SHP77 (cell line): ENCODE measurements around the gene BLVRB.
A peak's percentile ranks its signal among the peaks of the same experiment; 100 is the strongest.

Experiments used
- DNase-seq, 2 experiments: peaks; one replicate each; lab custom pipeline; 2025; lab: John Stamatoyannopoulos, UW

BLVRB gene

DNA sequence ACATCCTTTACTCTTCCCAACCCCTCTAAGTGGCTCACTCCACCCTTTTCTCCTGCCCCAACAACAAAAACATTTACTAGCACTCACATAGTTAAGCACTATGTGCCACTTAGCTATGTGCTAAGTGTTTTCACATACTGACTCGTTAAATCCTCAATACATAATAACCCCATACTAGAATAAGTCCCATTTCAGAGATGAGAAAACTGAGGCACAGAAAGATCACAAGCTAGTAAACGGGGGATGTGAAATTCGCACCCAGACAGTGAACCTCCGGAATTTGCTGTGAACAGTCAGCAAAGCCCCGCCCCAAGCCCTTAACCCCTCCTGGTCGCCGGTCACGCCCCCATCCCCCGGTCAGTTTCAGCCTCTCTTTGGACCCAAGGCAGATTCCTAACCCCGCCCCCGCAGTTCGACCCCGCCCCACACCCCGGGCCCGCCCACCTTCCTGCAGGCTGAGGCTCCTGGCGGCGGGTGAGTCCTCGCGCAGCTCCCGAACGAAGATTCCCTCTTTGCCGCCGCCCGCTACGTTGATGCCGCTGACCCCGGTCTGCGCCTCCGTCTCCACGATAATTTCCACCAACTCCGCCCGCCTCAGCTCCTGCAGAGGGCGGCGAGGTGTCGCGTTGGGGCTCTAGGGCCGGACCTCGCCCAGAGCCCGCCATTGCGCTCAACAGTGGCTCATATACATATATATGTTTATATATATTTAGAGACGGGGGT, 62.1 kb downstream of the BLVRB start:
- peak; percentile 89 to 91 for DNase-seq

DNA sequence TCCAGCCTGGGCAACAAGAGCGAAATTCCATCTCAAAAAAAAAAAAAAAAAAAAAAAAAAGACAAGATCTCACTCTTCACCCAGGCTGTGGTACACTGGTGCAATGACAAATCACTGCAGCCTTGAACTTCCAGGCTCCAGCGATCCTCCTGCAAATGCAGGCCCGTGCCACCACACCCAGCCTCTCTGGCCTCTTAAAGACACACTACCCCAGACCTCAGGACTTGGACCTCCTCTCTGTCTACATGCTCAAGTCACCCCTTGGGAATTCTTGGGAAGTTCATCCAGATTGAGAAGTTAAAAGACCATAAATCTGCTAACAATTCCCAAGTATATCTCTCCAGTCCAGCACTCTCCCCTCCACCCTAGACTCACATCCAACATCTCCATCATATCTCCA, 65.0 kb downstream of the BLVRB start:
- no peak for DNase-seq

- DNase-seq, result no peak
These were observed 67.0 kb downstream of the BLVRB start for GRCh38 chr19:40398417-40399131.
